ENCODE results near the gene LUZP2.

- TF ChIP-seq CTCF (IDR thresholded peaks at IDR 0.05; ENCODE audit: low read length) (no peak), EZH2 (IDR thresholded peaks at IDR 0.05; ENCODE audit: borderline replicate concordance, low read length) (no peak)
Measured at GRCh38 chr11:24653901-24654300, 157.0 kb downstream of the LUZP2 start.
